Neutrophil (primary cell): ENCODE measurements around the gene POLD4.

Experiments used
- H3K27ac ChIP-seq: fragments of 200-600 bp; sonication (generic); 2 replicates; pipeline ENCODE4 v1.5.1; 2016; ENCODE audit warnings: mild to moderate bottlenecking, moderate library complexity
- H3K27me3 ChIP-seq: fragments of 200-600 bp; sonication (generic); 2 replicates; pipeline ENCODE4 v1.6.0; 2016; ENCODE audit warnings: mild to moderate bottlenecking
- H3K36me3 ChIP-seq: fragments of 200-600 bp; sonication (generic); 2 replicates; pipeline ENCODE4 v1.5.1; 2017
- H3K4me1 ChIP-seq, 2 experiments: fragments of 200-600 bp in 1 of 2; sonication (generic) in 1 of 2; 1 replicate in 1 of 2; 2 replicates in 1 of 2; pipeline versions ENCODE4 v1.5.1 to v1.6.1; 2013 to 2016; ENCODE audit warnings: low read depth in 1 of 2, low read length in 1 of 2, mild to moderate bottlenecking in 1 of 2, moderate library complexity in 1 of 2; ENCODE audit not compliant: control insufficient read depth in 1 of 2, insufficient read depth in 1 of 2
- H3K4me3 ChIP-seq, 2 experiments: fragments of 200-600 bp in 1 of 2; sonication (generic) in 1 of 2; 1 replicate in 1 of 2; 2 replicates in 1 of 2; pipeline ENCODE4 v1.5.1; 2013 to 2016; ENCODE audit warnings: low read depth in 1 of 2, low read length in 1 of 2, mild to moderate bottlenecking in 1 of 2, moderate library complexity in 1 of 2
- H3K9me3 ChIP-seq: fragments of 200-600 bp; sonication (generic); 2 replicates; pipeline ENCODE4 v1.5.1; 2016
- TF ChIP-seq, protein P1 (sequence below): fragments of 200-600 bp; sonication (generic); IDR thresholded peaks from 2 replicates; pipeline ENCODE4 v1.5.1; 2016; ENCODE audit warnings: antibody characterized with exemption

Gene POLD4

DNA sequence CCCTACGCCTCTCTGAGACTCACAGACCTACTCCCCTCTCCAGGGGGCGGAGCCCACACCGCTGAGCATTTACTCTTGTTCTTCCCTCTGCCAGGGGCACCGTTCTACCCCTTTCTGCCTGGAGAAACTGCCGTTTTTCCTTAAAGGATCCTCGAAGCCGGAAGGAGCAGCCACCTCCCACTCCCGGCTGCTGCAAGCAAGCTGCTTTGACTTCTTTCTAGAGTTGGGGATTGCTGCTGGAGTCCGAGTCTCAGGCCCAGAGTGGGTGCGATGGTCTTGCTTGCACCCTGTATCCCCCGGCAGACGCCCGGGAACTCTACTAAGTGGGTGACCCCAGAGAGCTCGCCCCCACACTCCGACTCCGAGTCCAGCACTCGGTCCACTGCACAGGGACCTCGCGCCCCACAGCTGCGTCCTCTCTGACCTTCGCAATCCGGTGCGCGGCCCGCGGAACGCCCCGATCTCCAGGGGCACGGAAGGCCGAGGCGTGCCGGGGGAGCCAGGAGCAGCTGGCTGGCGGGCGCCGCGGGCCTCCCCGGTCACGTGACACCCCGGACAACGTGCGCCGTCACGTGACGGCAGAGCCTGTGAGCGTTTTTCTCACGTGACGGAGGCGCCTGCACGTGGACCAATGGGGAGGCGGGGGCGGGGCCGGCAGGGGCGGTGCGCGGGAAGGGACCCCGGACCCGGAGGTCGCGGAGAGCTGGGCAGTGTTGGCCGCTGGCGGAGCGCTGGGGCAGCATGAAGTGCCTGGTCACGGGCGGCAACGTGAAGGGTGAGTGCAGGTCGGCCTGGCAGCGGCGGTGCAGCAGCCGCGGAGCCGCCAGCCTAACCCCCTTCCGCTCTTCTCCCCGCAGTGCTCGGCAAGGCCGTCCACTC lies 38.2 kb upstream of the POLD4 start, which contains the start of gene RAD9A:
RAD9A (plus strand) TSS at position 683 of the 879 bp plus-strand sequence; CDS start at position 742, 59 bp downstream.
- Histone ChIP-seq H3K27ac (peak within 1 kb of the TSS; percentile 80), H3K36me3 (peaks cover 19% of the 10 kb centered on the region), H3K4me1 (peaks cover 24 to 29% of the 10 kb centered on the region in 2 experiments), H3K9me3 (no peaks in the 10 kb centered on the region), H3K4me3 (peak within 1 kb of the TSS; percentile 82 to 96), H3K27me3 (peaks cover 4% of the 10 kb centered on the region)
- TF ChIP-seq, protein P1, sequence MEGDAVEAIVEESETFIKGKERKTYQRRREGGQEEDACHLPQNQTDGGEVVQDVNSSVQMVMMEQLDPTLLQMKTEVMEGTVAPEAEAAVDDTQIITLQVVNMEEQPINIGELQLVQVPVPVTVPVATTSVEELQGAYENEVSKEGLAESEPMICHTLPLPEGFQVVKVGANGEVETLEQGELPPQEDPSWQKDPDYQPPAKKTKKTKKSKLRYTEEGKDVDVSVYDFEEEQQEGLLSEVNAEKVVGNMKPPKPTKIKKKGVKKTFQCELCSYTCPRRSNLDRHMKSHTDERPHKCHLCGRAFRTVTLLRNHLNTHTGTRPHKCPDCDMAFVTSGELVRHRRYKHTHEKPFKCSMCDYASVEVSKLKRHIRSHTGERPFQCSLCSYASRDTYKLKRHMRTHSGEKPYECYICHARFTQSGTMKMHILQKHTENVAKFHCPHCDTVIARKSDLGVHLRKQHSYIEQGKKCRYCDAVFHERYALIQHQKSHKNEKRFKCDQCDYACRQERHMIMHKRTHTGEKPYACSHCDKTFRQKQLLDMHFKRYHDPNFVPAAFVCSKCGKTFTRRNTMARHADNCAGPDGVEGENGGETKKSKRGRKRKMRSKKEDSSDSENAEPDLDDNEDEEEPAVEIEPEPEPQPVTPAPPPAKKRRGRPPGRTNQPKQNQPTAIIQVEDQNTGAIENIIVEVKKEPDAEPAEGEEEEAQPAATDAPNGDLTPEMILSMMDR: no peak

DNA sequence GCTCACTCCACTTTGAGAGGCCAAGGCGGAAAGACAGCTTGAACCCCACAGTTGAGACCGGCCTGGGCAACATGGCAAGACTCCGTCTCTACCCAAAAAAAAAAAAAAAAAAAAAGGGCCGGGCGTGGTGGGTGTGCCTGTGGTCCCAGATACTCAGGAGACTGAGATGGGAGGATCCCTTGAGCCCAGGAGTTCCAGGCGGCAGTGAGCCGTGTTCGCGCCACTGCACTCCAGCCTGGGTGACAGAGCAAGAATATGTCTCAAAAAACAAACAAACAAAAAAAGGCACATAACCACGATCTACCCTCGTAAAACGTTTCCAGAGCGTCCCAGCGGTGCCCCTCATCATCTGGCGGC lies 37.6 kb upstream of the POLD4 start:
- Histone ChIP-seq H3K27ac (peak overlapping the region; percentile 80), H3K36me3 (peaks cover 13% of the 10 kb centered on the region), H3K27me3 (peaks cover 4% of the 10 kb centered on the region), H3K4me3 (peak overlapping the region; percentile 82 to 96), H3K4me1 (peaks cover 21 to 28% of the 10 kb centered on the region in 2 experiments), H3K9me3 (no peaks in the 10 kb centered on the region)
- TF ChIP-seq, protein P1: no peak

DNA sequence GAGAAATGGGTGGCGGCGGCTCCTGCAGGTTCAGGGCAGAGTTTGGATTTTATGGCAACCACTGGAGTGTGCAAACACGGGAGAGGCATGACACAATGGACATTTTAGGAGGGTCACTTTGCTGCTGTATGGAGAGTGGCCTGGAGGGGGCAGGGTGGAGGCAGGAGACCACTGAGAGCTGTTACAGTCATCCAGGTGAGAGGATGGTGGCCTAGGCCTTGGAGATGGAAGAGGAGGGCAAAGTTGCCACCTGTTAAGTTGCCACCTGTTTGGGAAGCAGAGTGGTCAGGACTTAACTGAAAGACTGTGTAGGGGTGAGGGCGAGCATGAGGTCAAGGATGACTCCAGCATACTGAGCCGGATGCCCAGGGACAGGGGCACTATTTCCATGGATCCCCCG lies 36.1 kb upstream of the POLD4 start:
- H3K27ac ChIP-seq: no peak overlapping the region
- TF ChIP-seq, protein P1: peak; percentile 55
- H3K4me1 ChIP-seq: peaks cover 21 to 28% of the 10 kb centered on the region in 2 experiments
- no peaks in the 10 kb centered on the region for H3K9me3 ChIP-seq
- H3K4me3 ChIP-seq: no peak overlapping the region
- H3K27me3 ChIP-seq: peaks cover 4% of the 10 kb centered on the region
- H3K36me3 ChIP-seq: peaks cover 4% of the 10 kb centered on the region

DNA sequence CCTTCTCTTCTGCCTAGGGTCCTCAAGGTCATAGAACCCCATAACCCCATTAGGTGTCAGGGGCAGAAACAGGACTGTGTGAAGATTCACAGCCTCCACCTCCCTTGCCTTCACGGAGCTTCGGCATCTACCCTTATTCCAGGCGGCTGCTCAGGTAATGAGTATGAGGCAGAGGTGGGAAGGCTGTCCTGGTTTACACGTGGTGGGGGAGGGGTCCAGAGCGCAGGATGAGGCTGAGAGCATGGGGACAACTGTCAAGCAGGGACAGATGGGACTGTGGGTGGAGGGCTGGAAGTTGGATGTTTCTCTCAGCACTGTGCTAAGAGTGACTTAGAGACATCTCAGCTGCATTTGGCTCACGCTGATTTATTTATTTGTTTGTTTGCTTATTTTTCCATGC lies 34.2 kb upstream of the POLD4 start:
- Histone ChIP-seq H3K9me3 (no peaks in the 10 kb centered on the region), H3K4me1 (peaks cover 21 to 22% of the 10 kb centered on the region in 2 experiments), H3K4me3 (no peak overlapping the region), H3K27ac (no peak overlapping the region), H3K27me3 (peaks cover 4% of the 10 kb centered on the region), H3K36me3 (no peaks in the 10 kb centered on the region)
- TF ChIP-seq, protein P1: no peak

DNA sequence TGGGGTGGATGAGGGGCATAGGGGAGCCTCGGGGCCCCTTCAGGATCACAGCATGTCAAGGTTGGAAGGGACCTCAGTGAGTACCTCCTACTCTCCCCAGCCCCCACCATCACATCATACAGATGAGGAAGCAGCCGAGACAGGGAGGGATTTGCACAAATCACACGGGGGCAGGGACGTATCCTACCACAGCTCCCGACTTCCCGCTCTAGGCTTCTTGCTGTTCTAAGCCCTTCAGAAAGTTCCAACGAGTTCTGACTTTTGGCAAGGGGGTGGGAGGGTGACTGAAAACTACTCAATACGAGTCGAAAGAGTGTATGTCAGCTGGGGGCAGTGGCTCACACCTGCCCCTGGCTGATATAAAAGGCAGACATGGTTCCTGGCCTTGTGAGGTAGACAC lies 33.7 kb upstream of the POLD4 start:
- peaks cover 21 to 22% of the 10 kb centered on the region in 2 experiments for H3K4me1 ChIP-seq
- no peaks in the 10 kb centered on the region for H3K36me3 ChIP-seq
- TF ChIP-seq, protein P1: no peak
- no peak overlapping the region for H3K4me3 ChIP-seq
- H3K27me3 ChIP-seq: peaks cover 4% of the 10 kb centered on the region
- H3K9me3 ChIP-seq: no peaks in the 10 kb centered on the region
- no peak overlapping the region for H3K27ac ChIP-seq
